ENCODE measurements around the gene TNFRSF13B. TPM values are rescaled to one million over a fixed set of nuclear protein-coding genes. Genes with fewer than 3 reads are reported as not detected.

The TNFRSF13B gene
- total RNA-seq, 3 donors from 2014 or later: 0.80 to 2.9 TPM; not detected in 1

DNA sequence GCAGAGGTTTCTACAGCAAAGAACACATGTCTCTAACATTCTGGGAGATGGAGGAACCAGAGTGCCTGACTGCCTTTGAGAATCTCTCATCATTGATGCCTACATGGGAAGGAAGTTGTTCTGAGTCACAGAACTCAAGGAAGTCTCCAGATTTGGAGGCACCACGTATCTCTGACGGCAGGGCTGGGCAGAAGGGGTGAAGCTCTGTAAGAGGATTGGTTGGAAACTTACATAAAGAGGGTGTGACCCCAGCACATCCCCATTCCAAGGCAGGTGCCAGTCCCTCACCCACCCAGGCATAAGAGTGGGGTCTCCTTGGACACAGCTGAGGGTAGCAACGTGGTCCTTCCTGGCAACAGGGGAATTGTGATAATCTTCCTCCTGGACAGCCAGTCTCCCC, 17.4 kb downstream of the TNFRSF13B start:
- Histone ChIP-seq H3K36me3 (no peaks in the 10 kb centered on the region), H3K27me3 (peaks cover 0 to 11% of the 10 kb centered on the region in 2 donors), H3K27ac (no peak overlapping the region), H3K4me1 (no peaks in the 10 kb centered on the region), H3K9me3 (peaks cover under 1 to 8% of the 10 kb centered on the region in 2 donors), H3K4me3 (no peak overlapping the region)
- TF ChIP-seq POLR2AphosphoS5 (IDR thresholded peaks at IDR 0.05) (no peak), POLR2A (IDR thresholded peaks at IDR 0.05) (no peak)
- TF ChIP-seq, protein P1, sequence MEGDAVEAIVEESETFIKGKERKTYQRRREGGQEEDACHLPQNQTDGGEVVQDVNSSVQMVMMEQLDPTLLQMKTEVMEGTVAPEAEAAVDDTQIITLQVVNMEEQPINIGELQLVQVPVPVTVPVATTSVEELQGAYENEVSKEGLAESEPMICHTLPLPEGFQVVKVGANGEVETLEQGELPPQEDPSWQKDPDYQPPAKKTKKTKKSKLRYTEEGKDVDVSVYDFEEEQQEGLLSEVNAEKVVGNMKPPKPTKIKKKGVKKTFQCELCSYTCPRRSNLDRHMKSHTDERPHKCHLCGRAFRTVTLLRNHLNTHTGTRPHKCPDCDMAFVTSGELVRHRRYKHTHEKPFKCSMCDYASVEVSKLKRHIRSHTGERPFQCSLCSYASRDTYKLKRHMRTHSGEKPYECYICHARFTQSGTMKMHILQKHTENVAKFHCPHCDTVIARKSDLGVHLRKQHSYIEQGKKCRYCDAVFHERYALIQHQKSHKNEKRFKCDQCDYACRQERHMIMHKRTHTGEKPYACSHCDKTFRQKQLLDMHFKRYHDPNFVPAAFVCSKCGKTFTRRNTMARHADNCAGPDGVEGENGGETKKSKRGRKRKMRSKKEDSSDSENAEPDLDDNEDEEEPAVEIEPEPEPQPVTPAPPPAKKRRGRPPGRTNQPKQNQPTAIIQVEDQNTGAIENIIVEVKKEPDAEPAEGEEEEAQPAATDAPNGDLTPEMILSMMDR (IDR thresholded peaks at IDR 0.05): no peak
- intact Hi-C loops (cut with DNase I; ENCODE audit: low total_unique reads): no loop called here
- DNase-seq (ENCODE audit: low spot score in 2 of 2): no peak

DNA sequence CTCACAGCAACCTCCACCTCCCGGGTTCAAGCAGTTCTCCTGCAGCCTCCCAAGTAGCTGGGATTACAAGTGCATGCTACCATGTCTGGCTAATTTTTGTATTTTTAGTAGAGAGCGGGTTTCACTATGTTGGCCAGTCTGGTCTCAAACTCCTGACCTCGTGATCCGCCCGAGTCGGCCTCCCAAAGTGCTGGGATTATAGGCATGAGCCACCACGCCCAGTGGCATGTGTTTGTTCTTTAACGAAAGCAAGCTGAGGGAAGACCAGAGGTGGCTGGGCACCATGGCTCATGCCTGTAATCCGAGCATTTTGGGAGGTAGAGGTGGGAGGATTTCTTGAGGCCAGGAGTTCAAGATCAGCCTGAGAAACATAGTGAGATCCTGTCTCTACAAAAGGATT, 18.1 kb downstream of the TNFRSF13B start:
- TF ChIP-seq POLR2A (IDR thresholded peaks at IDR 0.05) (no peak), POLR2AphosphoS5 (IDR thresholded peaks at IDR 0.05) (no peak)
- TF ChIP-seq, protein P1 (IDR thresholded peaks at IDR 0.05): no peak
- intact Hi-C loops (cut with DNase I; ENCODE audit: low total_unique reads): no loop called here
- Histone ChIP-seq H3K27ac (no peak overlapping the region), H3K4me1 (no peaks in the 10 kb centered on the region), H3K36me3 (no peaks in the 10 kb centered on the region), H3K4me3 (no peak overlapping the region), H3K9me3 (peaks cover 7 to 14% of the 10 kb centered on the region in 2 donors), H3K27me3 (peaks cover 0 to 11% of the 10 kb centered on the region in 2 donors)
- DNase-seq (ENCODE audit: low spot score in 2 of 2): no peak

GRCh38 chr17:16953347-16953746, 18.6 kb downstream of the TNFRSF13B start:
- TF ChIP-seq POLR2A (IDR thresholded peaks at IDR 0.05): no peak
- TF ChIP-seq, protein P1 (IDR thresholded peaks at IDR 0.05): no peak
- TF ChIP-seq POLR2AphosphoS5 (IDR thresholded peaks at IDR 0.05): no peak
- DNase-seq (ENCODE audit: low spot score in 2 of 2): no peak
- intact Hi-C loops (cut with DNase I; ENCODE audit: low total_unique reads): no loop called here
- H3K36me3 ChIP-seq: no peaks in the 10 kb centered on the region
- no peaks in the 10 kb centered on the region for H3K4me1 ChIP-seq
- no peak overlapping the region for H3K27ac ChIP-seq
- H3K4me3 ChIP-seq: no peak overlapping the region
- H3K27me3 ChIP-seq: peaks cover 0 to 11% of the 10 kb centered on the region in 2 donors
- peaks cover 12 to 19% of the 10 kb centered on the region in 2 donors for H3K9me3 ChIP-seq

DNA sequence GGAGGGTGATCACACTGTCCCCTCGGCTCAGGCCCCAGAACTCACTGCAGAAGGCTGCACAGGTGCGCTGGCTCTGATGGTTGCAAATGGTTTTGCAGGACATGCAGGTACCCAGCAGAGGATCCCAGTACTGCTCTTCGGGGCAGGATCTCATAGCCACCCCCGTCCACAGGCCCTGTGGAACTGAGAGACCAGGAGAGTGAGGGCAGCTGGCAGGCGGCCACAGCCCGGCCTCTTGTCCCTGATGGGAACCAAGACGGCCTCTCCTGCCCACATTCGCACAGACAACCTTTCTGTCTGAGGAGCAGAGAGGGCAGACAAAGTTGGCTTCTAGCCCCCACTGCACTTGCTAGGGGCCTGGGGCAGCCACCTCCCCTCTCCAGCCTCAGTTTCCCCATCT, 19.5 kb downstream of the TNFRSF13B start:
- intact Hi-C loops (cut with DNase I; ENCODE audit: low total_unique reads): no loop called here
- H3K9me3 ChIP-seq: peaks cover 21% of the 10 kb centered on the region in 2 donors
- no peak for DNase-seq (ENCODE audit: low spot score in 2 of 2)
- no peak overlapping the region for H3K4me3 ChIP-seq
- H3K27ac ChIP-seq: no peak overlapping the region
- TF ChIP-seq POLR2AphosphoS5 (IDR thresholded peaks at IDR 0.05): no peak
- no peak for TF ChIP-seq POLR2A (IDR thresholded peaks at IDR 0.05)
- TF ChIP-seq, protein P1 (IDR thresholded peaks at IDR 0.05): no peak
- H3K27me3 ChIP-seq: peaks cover 0 to 11% of the 10 kb centered on the region in 2 donors
- H3K4me1 ChIP-seq: no peaks in the 10 kb centered on the region
- H3K36me3 ChIP-seq: no peaks in the 10 kb centered on the region

GRCh38 chr17:16950488-16950887, 21.4 kb downstream of the TNFRSF13B start:
- Histone ChIP-seq H3K36me3 (no peaks in the 10 kb centered on the region), H3K9me3 (peaks cover 15 to 21% of the 10 kb centered on the region in 2 donors), H3K4me3 (no peak overlapping the region), H3K4me1 (no peaks in the 10 kb centered on the region), H3K27ac (no peak overlapping the region), H3K27me3 (peaks cover 0 to 5% of the 10 kb centered on the region in 2 donors)
- intact Hi-C loops (cut with DNase I; ENCODE audit: low total_unique reads): no loop called here
- DNase-seq (ENCODE audit: low spot score in 2 of 2): no peak
- TF ChIP-seq, protein P1 (IDR thresholded peaks at IDR 0.05): no peak
- no peak for TF ChIP-seq POLR2A (IDR thresholded peaks at IDR 0.05)
- no peak for TF ChIP-seq POLR2AphosphoS5 (IDR thresholded peaks at IDR 0.05)
